ENCODE data around the gene CCDC93.

The CCDC93 gene

GRCh38 chr2:117994729-117995128 lies 19.1 kb downstream of the CCDC93 start:
- DNase-seq (ENCODE audit: extremely low read depth in 1 of 2, low read depth in 1 of 2): no peak

- DNase-seq (ENCODE audit: extremely low read depth in 1 of 2, low read depth in 1 of 2): no peak
Measured at GRCh38 chr2:117989854-117990438, 23.9 kb downstream of the CCDC93 start.

GRCh38 chr2:117987121-117987520 lies 26.7 kb downstream of the CCDC93 start:
- no peak for DNase-seq (ENCODE audit: extremely low read depth in 1 of 2, low read depth in 1 of 2)

- DNase-seq (ENCODE audit: extremely low read depth in 1 of 2, low read depth in 1 of 2): no peak
Measured at GRCh38 chr2:117985092-117985491, 28.8 kb downstream of the CCDC93 start.

- no peak for DNase-seq (ENCODE audit: extremely low read depth in 1 of 2, low read depth in 1 of 2)
Measured at GRCh38 chr2:117984208-117984607, 29.7 kb downstream of the CCDC93 start.

GRCh38 chr2:117983040-117983439 lies 30.8 kb downstream of the CCDC93 start:
- DNase-seq (ENCODE audit: extremely low read depth in 1 of 2, low read depth in 1 of 2): no peak

GRCh38 chr2:117982376-117983033 lies 31.4 kb downstream of the CCDC93 start:
- no peak for DNase-seq (ENCODE audit: extremely low read depth in 1 of 2, low read depth in 1 of 2)

- no peak for DNase-seq (ENCODE audit: extremely low read depth in 1 of 2, low read depth in 1 of 2)
Measured at GRCh38 chr2:117981810-117982209, 32.1 kb downstream of the CCDC93 start.

GRCh38 chr2:117980783-117981676 lies 32.8 kb downstream of the CCDC93 start:
- DNase-seq (ENCODE audit: extremely low read depth in 1 of 2, low read depth in 1 of 2): no peak

- no peak for DNase-seq (ENCODE audit: extremely low read depth in 1 of 2, low read depth in 1 of 2)
Measured at GRCh38 chr2:117979911-117980701, 33.8 kb downstream of the CCDC93 start.

- DNase-seq (ENCODE audit: extremely low read depth in 1 of 2, low read depth in 1 of 2): no peak
Measured at GRCh38 chr2:117977696-117978095, 36.2 kb downstream of the CCDC93 start.

- no peak for DNase-seq (ENCODE audit: extremely low read depth in 1 of 2, low read depth in 1 of 2)
Measured at GRCh38 chr2:117976581-117976980, 37.3 kb downstream of the CCDC93 start.

- no peak for DNase-seq (ENCODE audit: extremely low read depth in 1 of 2, low read depth in 1 of 2)
Measured at GRCh38 chr2:117973498-117974082, 40.3 kb downstream of the CCDC93 start.

GRCh38 chr2:117972476-117973123 lies 41.3 kb downstream of the CCDC93 start:
- DNase-seq (ENCODE audit: extremely low read depth in 1 of 2, low read depth in 1 of 2): no peak

GRCh38 chr2:117968722-117969121 lies 45.1 kb downstream of the CCDC93 start:
- no peak for DNase-seq (ENCODE audit: extremely low read depth in 1 of 2, low read depth in 1 of 2)

GRCh38 chr2:117967977-117968718 lies 45.7 kb downstream of the CCDC93 start:
- no peak for DNase-seq (ENCODE audit: extremely low read depth in 1 of 2, low read depth in 1 of 2)

- no peak for DNase-seq (ENCODE audit: extremely low read depth in 1 of 2, low read depth in 1 of 2)
Measured at GRCh38 chr2:117963446-117963845, 50.4 kb downstream of the CCDC93 start.

- DNase-seq (ENCODE audit: extremely low read depth in 1 of 2, low read depth in 1 of 2): no peak
Measured at GRCh38 chr2:117961201-117961600, 52.7 kb downstream of the CCDC93 start.

GRCh38 chr2:117960231-117960630 lies 53.6 kb downstream of the CCDC93 start:
- DNase-seq (ENCODE audit: extremely low read depth in 1 of 2, low read depth in 1 of 2): no peak
